Ovary (tissue), 9 donors: ENCODE measurements around the gene PSG6. TPM values are rescaled to one million over a fixed set of nuclear protein-coding genes. Genes with fewer than 3 reads are reported as not detected.

ENCODE experiments used
- polyA plus RNA-seq, 2 donors: library from polyadenylated mRNA; stranded (reverse); fragments of 200-250 nt in 1 of 2; fragments of 350-450 nt in 1 of 2; fragmentation: Illumina TruSeq in 1 of 2; extraction: RNeasy Lipid Tissue Mini Kit (QIAGEN cat#74804) in 1 of 2; gene quantifications; one replicate each; pipeline ENCODE4 v1.2.3, GENCODE V29; 2013 to 2014
- total RNA-seq, 7 donors: library from RNA; depleted of rRNA in 2 of 7; stranded (reverse); fragments of >200 nt in 2 of 7; fragmentation: NEBNext Ultra II Directional in 3 of 7; extraction: Animal tissue kit (Norgen Biotek cat#: 25700) in 3 of 7; gene quantifications; one replicate each; pipeline versions ENCODE4 v1.1.0 to v1.2.4, GENCODE V29; 2016 to 2023
- donor health status: DM: no; HTN: no; CAD: no; lungs with moderate emphysema.
- donor health status: DM: no; HTN: no; CAD: no.
- donor health status: Bipolar disorder and iron deficiency.
- donor health status: DM: yes; HTN: yes; CAD: no.
- donor health status: DM: no; HTN: no; CAD: no.
- donor health status: DM: yes; HTN: yes; CAD: no.

The PSG6 gene
- total and polyA plus RNA-seq, 9 donors: not detected

Other genes starting within 250 kb of the PSG6 start
- not detected for gene PSG3, start 177.4 kb downstream of the PSG6 start, total RNA-seq
- gene PSG3, start 177.4 kb downstream of the PSG6 start, polyA plus RNA-seq: under 1 TPM in 1 of 2 donors, not detected in 1; 0.42 TPM
- not detected for gene PSG8, start 152.2 kb downstream of the PSG6 start, total RNA-seq
- not detected for gene PSG8, start 152.2 kb downstream of the PSG6 start, polyA plus RNA-seq
- not detected for gene PSG1, start 38.2 kb downstream of the PSG6 start, total RNA-seq
- under 1 TPM in 1 of 2 donors, not detected in 1; 0.27 TPM for gene PSG1, start 38.2 kb downstream of the PSG6 start, polyA plus RNA-seq
- gene PSG7, start 19.3 kb upstream of the PSG6 start, total RNA-seq: not detected
- under 1 TPM in 1 of 2 donors, not detected in 1; 0.13 TPM for gene PSG7, start 19.3 kb upstream of the PSG6 start, polyA plus RNA-seq
- not detected for gene PSG11, start 108.6 kb upstream of the PSG6 start, total RNA-seq
- gene PSG11, start 108.6 kb upstream of the PSG6 start, polyA plus RNA-seq: not detected
- not detected for gene PSG2, start 164.8 kb upstream of the PSG6 start, total RNA-seq
- gene PSG2, start 164.8 kb upstream of the PSG6 start, polyA plus RNA-seq: not detected